ENCODE measurements around the gene CDC42EP3.

The CDC42EP3 gene

DNA sequence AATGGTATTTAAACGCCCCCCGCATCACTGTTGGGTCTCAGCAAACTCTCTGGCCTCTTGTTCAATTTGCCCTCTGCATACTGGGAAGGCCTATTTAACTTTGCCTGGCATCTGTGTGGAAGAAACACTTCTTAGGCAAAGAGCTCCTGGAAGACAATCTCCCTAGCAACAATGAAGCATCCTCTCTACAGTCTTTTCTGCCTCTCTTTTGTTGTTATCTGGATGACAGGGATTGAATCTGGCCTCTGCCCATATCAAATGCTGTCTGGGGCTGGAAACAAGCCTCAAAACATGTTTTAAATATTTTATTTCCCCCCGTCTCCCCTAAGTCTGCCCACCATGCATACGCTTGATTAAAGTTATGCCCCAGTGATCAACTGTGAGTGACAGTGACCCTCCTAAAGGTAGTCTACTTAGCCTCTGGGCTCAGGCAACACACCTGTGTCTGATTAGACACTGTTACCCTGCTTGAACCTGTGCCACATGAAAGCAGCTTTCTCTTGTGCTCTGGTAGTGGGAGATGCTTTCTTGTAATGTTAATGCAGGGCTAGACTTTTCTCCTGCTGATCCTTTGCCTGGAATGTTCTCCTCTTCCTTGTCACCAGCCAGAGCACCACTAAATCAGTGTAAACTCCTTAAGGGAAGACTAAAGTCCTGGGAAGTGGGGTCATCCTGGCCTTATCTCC, 34.9 kb downstream of the CDC42EP3 start:
- DNase-seq: no peak

DNA sequence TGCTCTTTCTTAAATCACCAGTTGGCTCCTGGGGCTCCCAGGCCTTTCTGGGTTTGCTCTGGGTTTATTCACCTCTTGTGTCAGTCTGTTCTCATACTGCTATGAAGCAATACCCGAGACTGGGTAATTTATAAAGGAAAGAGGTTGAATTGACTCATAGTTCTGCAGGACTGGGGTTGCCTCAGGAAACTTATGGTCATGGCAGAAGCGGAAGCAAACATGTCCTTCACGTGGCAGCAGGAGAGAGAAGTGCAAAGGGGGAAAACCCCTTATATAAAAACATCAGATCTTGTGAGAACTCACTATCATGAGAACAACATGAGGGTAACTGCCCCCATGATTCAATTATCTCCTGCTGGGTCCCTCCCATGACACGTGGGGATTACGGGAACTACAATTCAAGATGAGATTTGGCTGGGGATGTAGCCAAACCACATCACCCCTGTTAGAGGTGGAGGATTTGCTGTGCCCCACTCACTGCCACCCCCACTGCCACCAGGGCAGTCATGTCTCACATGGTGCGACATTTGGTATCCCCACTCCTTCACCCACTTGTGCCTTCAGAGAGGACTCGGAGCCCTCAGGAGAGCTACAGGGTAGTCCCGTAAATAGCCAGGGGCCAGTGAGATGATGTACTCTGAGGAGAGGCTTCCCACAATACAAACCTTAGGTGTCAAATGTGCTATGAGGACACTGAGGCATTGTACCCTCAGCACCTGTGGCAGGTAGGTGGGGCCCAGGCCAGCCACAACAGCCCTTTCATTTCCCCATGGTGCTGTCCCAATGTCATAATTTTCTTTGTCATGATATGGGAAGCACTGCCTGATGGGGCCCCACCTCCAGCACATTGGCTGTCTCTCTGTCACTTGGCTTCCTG, 35.7 kb downstream of the CDC42EP3 start:
- peak in 5 of 14 donors; percentile 17 to 49 (median 31) for DNase-seq

DNA sequence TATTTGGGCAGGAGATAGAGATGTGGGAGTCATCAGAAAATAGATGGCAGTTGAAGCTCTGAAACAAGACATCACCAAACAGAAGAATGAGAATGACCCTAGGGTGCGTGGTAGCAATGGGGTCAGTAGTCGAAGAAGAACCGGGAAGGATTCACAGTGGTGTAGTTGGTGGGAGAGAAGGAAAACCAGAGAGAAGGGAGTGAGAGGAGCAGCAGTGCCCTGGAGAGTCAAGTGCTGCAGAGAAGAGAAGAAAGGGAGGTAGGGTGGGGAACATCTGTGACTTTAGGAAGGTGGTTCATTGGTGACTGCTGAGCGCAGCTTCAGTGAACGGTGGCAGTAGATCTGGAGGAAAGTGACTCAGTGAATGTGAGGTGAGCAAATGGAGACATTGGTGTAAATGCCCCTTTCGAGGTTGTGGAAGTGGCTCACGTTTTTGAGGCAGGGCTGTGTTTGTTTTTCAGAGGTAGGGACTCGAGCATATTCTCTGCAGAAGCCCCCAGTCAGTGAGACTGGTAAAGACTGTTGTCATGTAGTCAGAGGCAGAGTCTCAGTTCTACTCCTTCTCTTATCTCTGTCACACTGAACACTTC, 36.4 kb downstream of the CDC42EP3 start:
- DNase-seq: no peak

DNA sequence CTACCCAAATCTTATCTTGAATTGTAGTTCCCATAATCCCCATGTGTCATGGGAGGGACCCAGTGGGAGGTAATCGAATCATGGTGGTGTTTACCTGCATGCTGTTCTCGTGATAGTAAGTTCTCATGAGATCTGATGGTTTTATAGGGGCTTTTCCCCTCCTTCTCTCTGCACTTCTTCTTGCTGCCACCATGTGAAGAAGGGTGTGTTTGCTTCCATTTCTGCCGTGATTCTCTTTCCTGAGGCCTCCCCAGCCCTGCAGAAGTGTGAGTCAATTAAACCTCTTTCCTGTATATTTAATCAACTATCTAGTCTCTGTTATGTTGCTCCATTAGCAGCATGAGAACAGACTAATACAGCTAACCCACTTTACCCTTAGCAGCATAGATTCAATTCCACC, 37.6 kb downstream of the CDC42EP3 start:
- DNase-seq: no peak

DNA sequence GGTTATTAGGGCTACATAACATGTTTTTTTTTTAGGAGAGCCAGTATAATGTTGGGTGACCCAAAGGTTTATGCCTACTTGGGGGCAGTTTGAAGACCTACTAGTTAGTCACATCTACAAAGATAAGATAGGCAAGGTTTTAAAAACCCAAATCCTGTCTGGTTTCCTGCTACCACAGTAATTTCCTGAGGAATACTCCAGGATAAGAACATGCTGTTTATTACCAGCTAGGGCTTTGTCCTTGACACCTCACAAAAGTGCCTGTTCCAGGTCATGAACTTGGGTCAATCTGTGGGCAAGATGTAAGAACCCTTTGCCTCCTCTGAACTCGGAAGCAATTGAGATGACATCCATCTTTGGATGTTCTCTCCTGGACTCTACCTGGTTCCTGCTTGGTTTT, 38.2 kb downstream of the CDC42EP3 start:
- DNase-seq: no peak

DNA sequence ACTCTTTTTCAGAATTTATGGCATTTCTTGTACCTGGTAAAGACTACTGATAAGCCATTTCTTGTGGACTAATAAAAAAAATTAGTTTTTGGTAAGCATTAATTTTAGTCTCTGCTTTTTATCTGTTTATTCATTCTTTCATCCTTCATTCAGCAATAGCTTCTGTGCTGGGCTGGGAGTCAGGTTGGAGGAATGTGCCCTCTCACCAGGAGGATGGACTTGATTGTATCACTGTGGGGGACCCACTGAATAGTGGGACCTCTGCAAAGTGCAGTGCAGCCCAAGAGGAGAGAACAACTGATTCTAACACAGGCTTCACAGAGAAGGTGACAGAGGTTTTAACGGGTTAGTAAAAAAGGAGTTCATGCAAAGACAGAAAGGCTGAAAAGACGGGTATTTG, 39.1 kb downstream of the CDC42EP3 start:
- no peak for DNase-seq

DNA sequence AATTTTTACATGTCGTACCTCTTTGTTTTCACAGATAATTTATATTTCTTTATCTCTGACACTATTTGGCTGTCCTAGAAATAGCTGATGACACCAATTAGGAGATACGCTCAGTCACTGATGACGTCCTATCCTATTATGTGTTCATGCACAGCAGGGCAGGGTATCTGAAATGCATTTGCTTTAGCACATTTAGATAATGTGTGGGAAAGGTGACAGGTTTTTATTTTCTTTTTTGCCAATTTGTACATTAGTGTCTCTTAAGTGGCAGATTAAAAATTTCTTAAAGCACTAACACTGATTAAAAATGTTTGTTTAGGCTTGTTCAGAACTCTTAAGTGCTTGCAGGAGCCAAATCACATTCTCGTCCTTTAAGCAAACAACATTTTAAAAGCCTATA, 39.7 kb downstream of the CDC42EP3 start:
- no peak for DNase-seq

DNA sequence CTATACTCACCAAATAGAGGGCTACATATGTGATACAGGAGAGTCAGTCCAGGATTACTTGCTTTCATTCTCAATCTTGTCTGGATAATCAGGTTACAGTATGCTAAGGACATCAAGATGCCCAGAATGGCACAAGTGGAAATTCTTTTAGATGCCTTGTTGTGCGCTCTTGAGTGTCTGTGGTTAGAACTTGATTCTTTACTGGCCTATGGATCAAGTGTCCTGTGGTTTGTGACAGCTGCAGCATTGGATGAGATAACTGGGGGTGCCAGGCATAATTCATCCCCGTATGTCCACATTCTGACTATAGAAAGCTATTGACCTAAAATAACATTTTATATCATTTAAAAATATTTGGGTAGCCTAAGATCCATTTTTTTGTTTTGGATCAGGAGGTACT, 40.1 kb downstream of the CDC42EP3 start:
- no peak for DNase-seq

DNA sequence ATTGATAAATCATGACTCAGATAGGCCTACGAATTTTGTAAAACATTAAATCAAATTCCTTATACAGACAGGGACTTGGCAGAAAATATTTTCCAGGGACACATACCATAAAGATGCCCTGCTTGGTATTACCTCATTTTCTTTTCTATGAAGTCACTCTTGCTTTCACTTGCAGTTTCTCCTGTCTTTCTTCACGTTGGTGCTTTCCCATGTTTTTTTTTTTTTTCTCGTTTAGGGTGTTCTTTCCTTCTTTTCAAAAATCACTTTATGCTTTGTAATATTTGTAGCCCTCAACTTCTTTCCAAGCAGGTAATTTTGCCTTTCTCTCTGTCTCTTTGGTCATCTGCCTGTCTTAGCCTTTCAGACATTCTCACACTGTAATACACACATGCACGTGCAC, 40.7 kb downstream of the CDC42EP3 start:
- DNase-seq: no peak

DNA sequence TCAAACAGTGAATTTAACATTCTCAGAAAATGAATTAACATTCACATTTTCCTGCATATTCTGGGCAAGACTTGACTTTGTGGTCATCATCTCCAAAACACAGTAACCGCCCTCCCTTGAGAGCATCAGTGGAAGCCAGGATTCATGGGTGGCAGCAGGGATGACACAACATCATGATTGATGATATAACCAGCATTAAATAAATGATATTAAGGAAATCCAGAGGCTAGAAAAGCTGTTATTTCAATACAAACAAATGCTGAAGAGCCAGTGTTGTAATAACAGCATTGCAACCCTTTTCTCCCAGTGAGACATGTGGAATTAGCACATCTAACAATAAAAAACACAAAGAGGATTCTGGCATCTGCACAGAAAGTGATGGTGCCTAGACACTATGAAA, 41.1 kb downstream of the CDC42EP3 start:
- no peak for DNase-seq

DNA sequence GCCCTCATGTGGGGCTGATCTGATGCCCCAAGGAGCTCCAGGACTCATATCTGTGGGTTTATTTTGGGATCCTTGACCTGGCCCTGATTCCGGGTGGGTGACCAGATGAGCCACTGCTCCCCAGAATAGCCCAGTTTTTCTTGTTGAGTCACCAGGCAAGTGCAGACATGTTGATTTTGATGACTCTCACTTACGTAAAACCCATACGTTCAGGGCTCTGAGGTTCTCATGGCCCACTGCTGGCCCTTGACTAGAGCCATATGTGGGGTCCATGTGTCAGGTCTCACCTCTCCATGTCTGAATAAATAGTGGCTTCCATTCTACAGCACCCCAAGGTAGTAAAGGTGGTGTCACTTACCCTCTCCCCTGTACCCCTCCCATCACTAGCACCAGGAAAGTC, 41.9 kb downstream of the CDC42EP3 start:
- DNase-seq: no peak

DNA sequence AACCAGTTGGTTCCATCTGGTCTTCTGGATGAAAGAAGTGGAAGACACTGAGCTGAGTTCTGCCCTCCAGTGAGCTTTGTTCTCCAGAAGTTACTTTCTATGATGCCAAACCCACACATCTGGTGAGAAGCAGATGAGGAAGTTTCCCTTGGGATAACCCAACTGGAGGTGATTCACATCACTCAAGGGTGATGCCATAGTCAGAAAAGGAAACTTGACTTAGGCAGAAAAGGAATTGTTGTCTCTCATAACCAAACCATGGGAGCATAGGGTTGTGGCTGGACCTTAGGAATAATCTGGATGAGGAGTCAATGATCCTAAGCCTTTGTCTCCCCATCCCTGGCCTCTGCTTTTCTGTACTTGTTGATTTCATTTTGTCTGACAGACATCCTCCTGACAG, 43.7 kb downstream of the CDC42EP3 start:
- DNase-seq: no peak

DNA sequence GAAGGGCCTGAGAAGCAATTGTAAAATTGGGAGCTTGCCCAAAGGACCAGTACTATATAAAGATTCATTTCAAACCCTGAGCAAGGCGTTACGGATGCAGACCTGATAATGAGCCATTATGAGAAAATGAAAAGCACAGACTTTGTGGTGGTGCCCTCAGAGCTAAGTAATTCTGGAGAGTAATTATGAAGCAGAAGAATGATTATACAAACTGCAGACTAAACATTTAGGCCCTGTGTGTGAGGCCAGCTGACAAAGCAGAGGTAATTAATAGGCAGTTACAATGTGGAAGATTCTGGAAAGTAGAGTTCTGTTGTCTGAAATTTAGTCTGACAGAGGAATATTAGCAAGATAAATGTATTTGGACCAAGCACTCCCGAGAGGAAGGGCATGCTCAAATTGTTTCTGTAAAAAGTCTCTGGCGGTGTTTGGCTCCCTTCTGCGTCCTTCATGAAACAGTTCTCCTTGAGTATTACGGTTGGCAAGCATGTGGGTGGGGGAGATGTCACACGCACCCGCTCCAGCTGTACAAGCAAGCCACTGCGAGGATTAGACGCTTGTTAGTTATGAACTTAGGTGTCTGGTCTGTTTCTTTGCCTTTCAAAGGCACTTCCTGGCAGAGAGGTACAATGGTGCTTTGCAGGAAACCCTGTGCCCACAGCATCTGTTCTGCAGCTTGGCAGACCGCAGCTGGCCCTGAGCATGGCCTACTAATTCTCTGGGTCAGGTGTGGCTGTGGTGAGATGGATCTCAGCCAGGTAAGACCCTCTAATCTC, 45.5 kb downstream of the CDC42EP3 start:
- DNase-seq: no peak

DNA sequence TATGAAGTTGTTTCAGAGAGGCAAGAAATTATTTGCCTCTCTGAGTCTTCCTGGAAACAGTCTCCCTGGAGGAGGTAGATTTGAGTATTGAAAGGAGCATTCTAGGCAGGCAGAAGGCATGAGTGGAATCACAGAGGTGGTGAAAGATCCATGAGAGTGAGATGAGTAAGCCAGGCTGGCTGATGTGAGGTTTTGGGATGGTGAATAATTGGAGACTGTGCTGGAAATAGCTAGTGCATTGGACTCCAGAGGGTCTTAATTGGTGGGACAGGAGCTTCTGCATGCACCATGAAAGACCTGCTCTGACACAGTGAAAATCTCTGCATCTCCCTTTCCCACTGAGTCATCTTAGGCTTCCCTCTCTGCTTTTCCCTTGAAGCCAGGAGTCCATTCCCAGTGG, 46.3 kb downstream of the CDC42EP3 start:
- DNase-seq: no peak

DNA sequence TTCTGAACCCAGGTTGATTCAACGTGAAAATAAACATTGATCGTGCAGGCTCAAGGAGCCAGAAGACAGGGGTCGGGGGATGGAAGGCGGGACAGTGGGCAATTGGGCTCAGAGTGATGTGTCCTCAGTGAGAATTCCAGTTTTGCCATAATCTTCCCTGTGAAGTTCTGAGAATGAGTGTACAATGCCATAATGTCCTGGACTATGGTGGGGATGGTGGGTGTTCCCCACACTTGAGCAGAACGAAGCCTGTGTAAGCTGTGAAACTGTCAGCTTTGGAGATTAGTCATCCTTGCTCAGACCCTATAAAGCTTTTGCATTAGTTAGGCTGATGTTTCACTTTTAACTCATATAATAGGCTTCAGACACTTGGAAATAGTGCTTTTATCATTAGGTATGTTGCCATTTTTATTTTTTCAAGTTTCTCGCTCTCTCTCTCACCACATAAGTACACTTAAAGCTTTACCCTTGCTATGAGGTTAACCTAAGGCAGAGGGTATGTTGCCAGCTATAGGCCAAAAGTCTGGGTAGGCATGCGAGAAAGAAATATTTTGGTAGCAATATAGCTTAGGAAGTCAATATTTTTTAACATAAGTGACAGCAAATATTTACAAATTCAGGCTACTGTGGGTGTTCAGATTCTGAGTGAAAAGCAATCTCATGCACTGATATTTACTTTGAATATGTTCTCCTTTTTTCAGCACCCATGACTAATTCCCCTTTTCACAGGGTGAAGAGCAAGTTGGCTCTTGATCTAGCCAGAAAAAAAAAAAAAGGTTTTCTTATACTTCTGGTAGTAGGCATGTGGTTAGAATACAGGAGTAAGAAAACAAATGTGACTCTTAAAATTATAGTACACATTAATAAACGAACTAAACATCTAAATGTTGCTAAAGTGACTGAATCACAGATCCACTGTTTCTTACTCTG, 47.2 kb downstream of the CDC42EP3 start:
- no peak for DNase-seq

DNA sequence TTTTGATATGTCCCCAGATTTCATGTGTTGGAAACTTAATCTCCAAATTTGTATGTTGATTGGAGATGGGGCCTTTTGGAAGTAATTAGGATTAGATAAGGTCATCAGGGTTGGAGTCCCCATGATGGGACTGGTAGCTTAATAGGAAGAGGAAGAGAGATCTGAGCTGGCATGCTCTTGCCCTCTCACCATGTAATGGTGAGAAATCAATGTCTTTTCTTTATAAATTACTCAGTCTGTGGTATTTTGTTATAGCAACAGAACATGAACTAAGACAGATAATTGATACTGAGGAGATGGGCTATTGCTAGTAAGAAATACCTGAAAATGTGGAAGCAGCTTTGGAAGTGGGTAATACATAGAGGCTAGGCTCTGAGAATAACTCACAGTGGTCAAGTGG, 48.0 kb downstream of the CDC42EP3 start:
- DNase-seq: no peak

DNA sequence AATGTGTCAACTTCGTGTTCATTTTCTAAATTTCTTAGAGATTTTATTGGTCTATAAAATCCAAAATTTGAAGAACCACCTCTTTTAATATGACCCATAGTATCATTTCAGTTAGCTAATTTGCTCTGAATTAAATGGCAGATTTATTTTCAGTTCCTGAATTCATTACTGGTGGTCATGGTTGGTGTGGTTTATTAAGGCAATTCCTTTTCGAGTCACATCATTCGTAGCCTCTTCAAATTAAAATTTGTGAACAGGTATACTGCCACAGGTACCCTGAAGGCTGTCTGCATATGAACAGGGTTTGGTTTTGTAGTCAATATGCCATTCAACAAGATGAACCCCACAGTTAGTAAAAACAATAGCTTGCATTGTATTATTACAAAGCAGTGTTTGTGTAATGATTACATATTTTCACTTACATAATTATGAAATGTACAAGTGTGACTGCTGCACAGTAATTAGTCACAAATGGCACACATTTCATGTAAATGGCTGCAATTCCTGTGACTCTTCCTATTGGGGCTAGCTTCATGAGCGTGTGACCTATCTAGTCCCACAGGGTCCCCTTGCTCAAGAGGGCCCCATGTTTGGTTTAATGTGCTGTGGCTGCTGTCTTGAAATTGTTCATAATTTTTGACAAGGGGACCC, 48.9 kb downstream of the CDC42EP3 start:
- no peak for DNase-seq

DNA sequence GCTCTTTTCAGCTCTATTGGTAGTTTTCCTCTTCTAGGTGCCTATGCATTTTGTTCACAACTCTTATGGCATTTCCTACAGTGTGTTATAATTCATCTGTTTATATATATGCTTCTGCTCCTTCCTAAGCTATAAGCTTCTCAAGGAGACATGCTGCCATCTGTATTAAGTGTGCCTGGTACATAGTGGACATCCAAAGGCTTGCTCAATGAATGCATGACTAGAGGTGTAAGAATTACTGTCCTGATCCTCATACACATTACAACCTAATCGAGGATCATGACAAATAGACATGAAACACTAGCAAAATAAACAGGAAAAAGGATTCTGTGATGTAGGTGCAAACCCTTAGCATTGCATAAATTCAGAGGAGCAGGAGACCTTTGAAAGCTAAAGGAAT, 50.2 kb downstream of the CDC42EP3 start:
- no peak for DNase-seq

DNA sequence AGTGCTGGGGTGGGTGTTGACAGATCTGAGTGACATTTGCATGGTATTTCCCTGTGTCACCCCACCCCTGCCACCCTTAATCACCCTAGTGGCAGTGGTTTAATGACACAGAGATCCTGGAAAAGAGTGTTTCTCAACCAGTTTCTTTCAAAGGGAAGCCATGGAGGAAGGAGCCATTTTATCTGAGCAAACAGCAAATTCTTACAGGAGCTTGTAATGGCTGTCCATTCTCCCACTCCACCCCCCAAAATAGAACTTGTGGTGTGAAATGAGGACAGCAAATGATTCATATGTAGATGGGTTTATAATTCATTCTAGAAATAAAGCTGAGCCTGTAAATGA, 51.5 kb downstream of the CDC42EP3 start:
- no peak for DNase-seq

DNA sequence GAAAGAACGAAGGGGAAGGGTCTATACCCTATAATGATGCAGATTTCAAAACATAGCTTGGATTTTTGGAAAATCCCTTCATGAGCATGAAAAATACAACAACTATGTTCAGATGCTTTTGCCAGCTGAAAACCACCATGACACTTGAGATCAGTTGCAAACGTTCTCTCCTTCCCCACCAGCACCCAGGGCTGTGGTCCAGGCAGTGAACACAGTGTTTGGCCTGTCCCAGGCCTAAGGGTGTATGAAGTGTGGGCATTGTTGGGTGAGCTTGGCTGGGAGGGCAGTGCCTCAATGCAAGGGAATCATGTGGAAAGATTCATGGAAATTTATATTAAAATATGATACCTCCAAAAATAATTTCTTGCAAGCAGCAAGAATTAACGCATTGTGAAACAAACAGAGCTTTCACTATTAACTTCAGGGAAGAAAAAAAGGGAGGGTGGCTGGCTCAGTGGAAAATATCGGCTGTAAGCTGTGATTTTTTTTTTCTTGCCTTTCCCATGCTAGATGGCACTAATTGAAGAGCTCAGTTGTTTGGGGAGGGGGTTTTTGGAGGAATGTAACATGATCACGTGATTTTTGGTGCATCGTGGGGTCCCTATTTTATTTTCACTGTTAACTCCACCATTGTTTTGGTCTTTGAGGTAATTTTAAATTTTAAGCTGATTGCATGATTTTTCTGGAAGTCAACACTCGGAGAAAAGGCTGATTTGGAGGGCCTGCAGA, 52.0 kb downstream of the CDC42EP3 start:
- no peak for DNase-seq

DNA sequence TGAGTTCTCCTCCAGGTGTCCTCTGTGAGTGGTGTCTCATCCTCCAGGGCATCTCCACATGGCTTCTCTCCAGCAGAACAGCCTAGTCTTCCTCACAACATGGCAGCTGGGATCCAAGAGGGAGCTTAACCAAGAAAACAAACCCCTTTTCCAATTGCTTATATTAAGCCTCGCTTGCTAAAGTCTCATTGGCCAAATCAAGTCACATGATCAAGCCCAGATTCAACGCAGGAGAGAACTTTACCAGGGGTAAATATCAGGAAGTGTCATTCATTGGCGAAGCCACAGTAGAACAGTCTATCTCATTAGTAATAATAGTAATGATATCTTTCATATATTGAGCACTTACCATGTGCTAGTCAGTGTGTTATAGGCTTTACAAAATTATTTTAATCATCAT, 53.1 kb downstream of the CDC42EP3 start:
- DNase-seq: no peak
